SK-N-SH treated with all-trans-retinoic acid at 6 μM for 48 hours (cell line): ENCODE measurements around the gene PSAT1.

Experiments used
- ATAC-seq: fragments of 200-7000 bp; cut with Tn5 transposase; 3 replicates; pipeline ENCODE4 v1.9.1; 2020; ENCODE audit warnings: mild to moderate bottlenecking, moderate library complexity
- ARNTL ChIP-seq: fragments of 450-650 bp; formaldehyde crosslinking; IDR thresholded peaks from 2 replicates; pipeline ENCODE4 v1.5.0; 2020; ENCODE audit warnings: low read depth, mild to moderate bottlenecking, moderate library complexity, borderline replicate concordance
- CREB5 ChIP-seq: fragments of 250-450 bp; sonication (Bioruptor Pico); IDR thresholded peaks from 2 replicates; pipeline ENCODE4 v1.5.1; 2020; ENCODE audit warnings: low read depth, mild to moderate bottlenecking, moderate library complexity
- CSDC2 ChIP-seq: fragments of 250-450 bp; sonication (Bioruptor Pico); IDR thresholded peaks from 2 replicates; pipeline ENCODE4 v1.5.0; 2020; ENCODE audit warnings: mild to moderate bottlenecking, moderate library complexity
- ESRRG ChIP-seq: fragments of 250-450 bp; sonication (Bioruptor Pico); IDR thresholded peaks from 2 replicates; pipeline ENCODE4 v1.6.1; 2021; ENCODE audit warnings: mild to moderate bottlenecking
- GLIS3 ChIP-seq: fragments of 250-450 bp; sonication (Bioruptor Pico); IDR thresholded peaks from 2 replicates; pipeline ENCODE4 v1.5.0; 2020; ENCODE audit warnings: mild to moderate bottlenecking, moderate library complexity
- ISL1 ChIP-seq: fragments of 250-450 bp; sonication (Bioruptor Pico); IDR thresholded peaks from 2 replicates; pipeline ENCODE4 v2.1.2; 2022; ENCODE audit warnings: mild to moderate bottlenecking, moderate library complexity
- OSR1 ChIP-seq: fragments of 250-450 bp; sonication (Bioruptor Pico); IDR thresholded peaks from 2 replicates; pipeline ENCODE4 v1.8.0; 2022; ENCODE audit warnings: moderate library complexity, mild to moderate bottlenecking, inconsistent platforms
- PPARA ChIP-seq: fragments of 250-450 bp; sonication (Bioruptor Pico); IDR thresholded peaks from 2 replicates; pipeline ENCODE4 v1.5.0; 2020; ENCODE audit warnings: mild to moderate bottlenecking, borderline replicate concordance
- TCF4 ChIP-seq: fragments of 250-450 bp; sonication (Bioruptor Pico); IDR thresholded peaks from 2 replicates; pipeline ENCODE4 v1.8.0; 2021; ENCODE audit warnings: mild to moderate bottlenecking, moderate library complexity, borderline replicate concordance
- TOX ChIP-seq: fragments of 250-450 bp; sonication (Bioruptor Pico); IDR thresholded peaks from 2 replicates; pipeline ENCODE4 v1.8.0; 2021; ENCODE audit warnings: mild to moderate bottlenecking, moderate library complexity, borderline replicate concordance
- TSHZ2 ChIP-seq: fragments of 250-450 bp; sonication (Bioruptor Pico); IDR thresholded peaks from 2 replicates; pipeline ENCODE4 v1.5.0; 2020; ENCODE audit warnings: mild to moderate bottlenecking, moderate library complexity
- ZC3H10 ChIP-seq: fragments of 250-450 bp; sonication (Bioruptor Pico); IDR thresholded peaks from 2 replicates; pipeline ENCODE4 v1.5.1; 2021; ENCODE audit warnings: mild to moderate bottlenecking, moderate library complexity
- ZFP3 ChIP-seq: fragments of 250-450 bp; sonication (Bioruptor Pico); IDR thresholded peaks from 2 replicates; pipeline ENCODE4 v1.5.0; 2020; ENCODE audit warnings: mild to moderate bottlenecking, moderate library complexity
- ZFP30 ChIP-seq: fragments of 450-650 bp; formaldehyde crosslinking; IDR thresholded peaks from 2 replicates; pipeline ENCODE4 v1.5.0; 2022; ENCODE audit warnings: mild to moderate bottlenecking, moderate library complexity
- ZNF565 ChIP-seq: fragments of 450-650 bp; formaldehyde crosslinking; conservative IDR thresholded peaks from 2 replicates; pipeline ENCODE4 v1.5.0; 2020; ENCODE audit warnings: low read depth, mild to moderate bottlenecking, moderate library complexity
- ZNF70 ChIP-seq: fragments of 450-650 bp; formaldehyde crosslinking; IDR thresholded peaks from 2 replicates; pipeline ENCODE4 v1.5.0; 2020; ENCODE audit warnings: mild to moderate bottlenecking, moderate library complexity
- ZNF8 ChIP-seq: fragments of 450-650 bp; formaldehyde crosslinking; IDR thresholded peaks from 2 replicates; pipeline ENCODE4 v1.5.0; 2020; ENCODE audit warnings: mild to moderate bottlenecking, moderate library complexity
- TF ChIP-seq, protein P1 (sequence below): fragments of 250-450 bp; sonication (Bioruptor Pico); IDR thresholded peaks from 2 replicates; pipeline ENCODE4 v1.5.1; 2021; ENCODE audit warnings: mild to moderate bottlenecking, moderate library complexity
- TF ChIP-seq, protein P2 (sequence below): fragments of 250-450 bp; sonication (Bioruptor Pico); IDR thresholded peaks from 2 replicates; pipeline ENCODE4 v1.8.0; 2020; ENCODE audit warnings: mild to moderate bottlenecking, moderate library complexity, borderline replicate concordance
- TF ChIP-seq, protein P3 (sequence below): fragments of 250-450 bp; sonication (Bioruptor Pico); IDR thresholded peaks from 2 replicates; pipeline ENCODE4 v1.8.0; 2021; ENCODE audit warnings: low read depth, mild to moderate bottlenecking, moderate library complexity, borderline replicate concordance

Gene PSAT1

DNA sequence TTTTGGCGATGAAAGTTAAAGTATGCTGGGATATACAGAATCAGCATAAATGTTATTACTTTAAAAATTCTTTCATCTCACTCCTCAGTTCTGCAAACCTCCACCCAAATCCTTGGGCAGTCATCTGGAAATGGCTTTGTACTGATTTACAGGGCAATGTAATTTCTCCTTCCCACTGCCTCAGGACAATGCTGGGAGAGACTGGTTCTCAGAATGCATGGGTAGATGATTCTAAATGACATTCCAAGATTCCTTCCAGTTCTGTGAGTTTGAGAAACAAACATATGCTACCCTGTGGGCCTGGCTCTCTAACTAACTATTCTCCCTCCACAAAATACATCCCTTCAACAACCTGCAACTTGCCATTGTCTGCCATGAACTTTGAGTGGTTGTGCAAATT, 7.5 kb upstream of the PSAT1 start (continued):
- no peak for TF ChIP-seq CSDC2 (CRISPR knock-in tag)

DNA sequence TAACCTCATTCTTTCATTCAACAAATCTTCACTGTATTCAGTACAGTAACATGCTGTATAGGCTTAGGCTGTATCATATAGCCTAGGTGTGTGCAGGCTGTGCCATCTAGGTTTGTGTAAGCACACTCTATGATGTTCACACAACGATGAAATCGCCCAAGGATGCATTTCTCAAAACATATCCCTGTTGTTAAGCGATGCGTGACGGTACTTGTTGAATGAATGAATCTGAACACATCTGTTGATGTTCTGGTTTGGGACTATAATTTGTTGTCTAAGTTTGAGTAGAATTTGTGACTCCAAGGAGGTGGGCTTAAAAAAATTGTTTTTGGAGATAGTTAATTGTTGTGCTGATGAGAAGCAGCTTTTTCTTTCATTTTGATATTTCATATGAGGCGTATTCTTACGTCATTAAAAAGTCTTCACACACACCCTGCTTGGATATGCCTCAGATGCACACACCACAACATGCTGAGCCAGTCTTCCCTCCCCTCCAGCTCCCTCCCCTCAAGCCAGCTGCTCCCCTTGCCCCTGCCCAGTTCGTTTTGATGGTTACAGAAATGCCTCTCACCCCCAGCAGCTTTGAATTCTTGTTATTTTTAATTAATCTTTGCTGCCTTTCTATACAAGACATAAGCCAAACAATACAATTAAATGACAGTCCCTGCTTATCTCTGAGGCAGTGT, 5.5 kb upstream of the PSAT1 start:
- TF ChIP-seq ZFP3 (no peak), ARNTL (CRISPR knock-in tag) (no peak), OSR1 (no peak), ZNF565 (no peak)
- TF ChIP-seq, protein P1, sequence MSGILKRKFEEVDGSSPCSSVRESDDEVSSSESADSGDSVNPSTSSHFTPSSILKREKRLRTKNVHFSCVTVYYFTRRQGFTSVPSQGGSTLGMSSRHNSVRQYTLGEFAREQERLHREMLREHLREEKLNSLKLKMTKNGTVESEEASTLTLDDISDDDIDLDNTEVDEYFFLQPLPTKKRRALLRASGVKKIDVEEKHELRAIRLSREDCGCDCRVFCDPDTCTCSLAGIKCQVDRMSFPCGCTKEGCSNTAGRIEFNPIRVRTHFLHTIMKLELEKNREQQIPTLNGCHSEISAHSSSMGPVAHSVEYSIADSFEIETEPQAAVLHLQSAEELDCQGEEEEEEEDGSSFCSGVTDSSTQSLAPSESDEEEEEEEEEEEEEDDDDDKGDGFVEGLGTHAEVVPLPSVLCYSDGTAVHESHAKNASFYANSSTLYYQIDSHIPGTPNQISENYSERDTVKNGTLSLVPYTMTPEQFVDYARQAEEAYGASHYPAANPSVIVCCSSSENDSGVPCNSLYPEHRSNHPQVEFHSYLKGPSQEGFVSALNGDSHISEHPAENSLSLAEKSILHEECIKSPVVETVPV (CRISPR knock-in tag) = no peak
- TF ChIP-seq, all 23 proteins: peak for 0
- ATAC-seq = no peak

- no peak for TF ChIP-seq OSR1
- TF ChIP-seq ZNF8 = no peak
- no peak for TF ChIP-seq ZC3H10 (CRISPR knock-in tag)
- no peak for TF ChIP-seq TCF4 (CRISPR knock-in tag)
- TF ChIP-seq ZNF70 (CRISPR knock-in tag) = no peak
- TF ChIP-seq ZFP30 (CRISPR knock-in tag) = no peak
- no peak for ATAC-seq
Measured at GRCh38 chr9:78292026-78292425, 4.9 kb upstream of the PSAT1 start.

- no peak for TF ChIP-seq ZFP30 (CRISPR knock-in tag)
- no peak for TF ChIP-seq CREB5 (CRISPR knock-in tag)
- no peak for TF ChIP-seq PPARA
- no peak for TF ChIP-seq OSR1
- TF ChIP-seq, protein P2, sequence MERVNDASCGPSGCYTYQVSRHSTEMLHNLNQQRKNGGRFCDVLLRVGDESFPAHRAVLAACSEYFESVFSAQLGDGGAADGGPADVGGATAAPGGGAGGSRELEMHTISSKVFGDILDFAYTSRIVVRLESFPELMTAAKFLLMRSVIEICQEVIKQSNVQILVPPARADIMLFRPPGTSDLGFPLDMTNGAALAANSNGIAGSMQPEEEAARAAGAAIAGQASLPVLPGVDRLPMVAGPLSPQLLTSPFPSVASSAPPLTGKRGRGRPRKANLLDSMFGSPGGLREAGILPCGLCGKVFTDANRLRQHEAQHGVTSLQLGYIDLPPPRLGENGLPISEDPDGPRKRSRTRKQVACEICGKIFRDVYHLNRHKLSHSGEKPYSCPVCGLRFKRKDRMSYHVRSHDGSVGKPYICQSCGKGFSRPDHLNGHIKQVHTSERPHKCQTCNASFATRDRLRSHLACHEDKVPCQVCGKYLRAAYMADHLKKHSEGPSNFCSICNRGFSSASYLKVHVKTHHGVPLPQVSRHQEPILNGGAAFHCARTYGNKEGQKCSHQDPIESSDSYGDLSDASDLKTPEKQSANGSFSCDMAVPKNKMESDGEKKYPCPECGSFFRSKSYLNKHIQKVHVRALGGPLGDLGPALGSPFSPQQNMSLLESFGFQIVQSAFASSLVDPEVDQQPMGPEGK (CRISPR knock-in tag) = no peak
- TF ChIP-seq ZNF70 (CRISPR knock-in tag) = no peak
- no peak for TF ChIP-seq ZNF8
- TF ChIP-seq ZC3H10 (CRISPR knock-in tag) = no peak
- no peak for TF ChIP-seq ESRRG (CRISPR knock-in tag)
- no peak for TF ChIP-seq GLIS3
- no peak for TF ChIP-seq TOX (CRISPR knock-in tag)
- no peak for TF ChIP-seq TSHZ2 (CRISPR knock-in tag)
- no peak for TF ChIP-seq ARNTL (CRISPR knock-in tag)
- no peak for TF ChIP-seq ZNF565
- no peak for TF ChIP-seq CSDC2 (CRISPR knock-in tag)
- TF ChIP-seq, protein P3, sequence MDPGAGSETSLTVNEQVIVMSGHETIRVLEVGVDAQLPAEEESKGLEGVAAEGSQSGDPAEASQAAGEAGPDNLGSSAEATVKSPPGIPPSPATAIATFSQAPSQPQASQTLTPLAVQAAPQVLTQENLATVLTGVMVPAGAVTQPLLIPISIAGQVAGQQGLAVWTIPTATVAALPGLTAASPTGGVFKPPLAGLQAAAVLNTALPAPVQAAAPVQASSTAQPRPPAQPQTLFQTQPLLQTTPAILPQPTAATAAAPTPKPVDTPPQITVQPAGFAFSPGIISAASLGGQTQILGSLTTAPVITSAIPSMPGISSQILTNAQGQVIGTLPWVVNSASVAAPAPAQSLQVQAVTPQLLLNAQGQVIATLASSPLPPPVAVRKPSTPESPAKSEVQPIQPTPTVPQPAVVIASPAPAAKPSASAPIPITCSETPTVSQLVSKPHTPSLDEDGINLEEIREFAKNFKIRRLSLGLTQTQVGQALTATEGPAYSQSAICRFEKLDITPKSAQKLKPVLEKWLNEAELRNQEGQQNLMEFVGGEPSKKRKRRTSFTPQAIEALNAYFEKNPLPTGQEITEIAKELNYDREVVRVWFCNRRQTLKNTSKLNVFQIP (CRISPR knock-in tag) = no peak
- TF ChIP-seq ZFP3 = no peak
- TF ChIP-seq TCF4 (CRISPR knock-in tag) = no peak
- TF ChIP-seq, protein P1 (CRISPR knock-in tag) = no peak
- TF ChIP-seq ISL1 (CRISPR knock-in tag) = no peak
- TF ChIP-seq, all 23 proteins: peak for 0
- ATAC-seq = no peak
Measured at GRCh38 chr9:78292716-78293497, 4.0 kb upstream of the PSAT1 start.
